Spleen (tissue), 13 donors: ENCODE measurements around the gene SLC5A4. TPM values are rescaled to one million over a fixed set of nuclear protein-coding genes. Genes with fewer than 3 reads are reported as not detected.
"Not testable (repeated sequence)": the region's sequence is repeated elsewhere in the genome, so short reads cannot be mapped to it uniquely, and the experiment has no call there.

Experiments used
- DNase-seq: peaks from one replicate; pipeline ENCODE4 v3.0.0-alpha.2; 2020
- H3K27ac ChIP-seq, 8 donors: fragments of 200-600 bp; sonication (generic) in 7 of 8; 1 replicate in 4 of 8; 2 replicates in 4 of 8; pipeline versions ENCODE4 v1.5.0 to v1.8.0; 2016 to 2021; ENCODE audit warnings: inconsistent platforms in 4 of 8, mild to moderate bottlenecking in 4 of 8, moderate library complexity in 1 of 8
- H3K27me3 ChIP-seq, 7 donors: fragments of 200-600 bp; sonication (generic) in 6 of 7; replicated peaks in 1 of 7; 1 replicate in 4 of 7; 2 replicates in 3 of 7; pipeline versions ENCODE4 v1.5.0 to v1.8.0; 2016 to 2021; ENCODE audit warnings: inconsistent platforms in 3 of 7, mild to moderate bottlenecking in 1 of 7
- H3K36me3 ChIP-seq, 6 donors: fragments of 200-600 bp; sonication (generic) in 5 of 6; 1 replicate in 4 of 6; 2 replicates in 2 of 6; pipeline versions ENCODE4 v1.5.0 to v1.8.0; 2016 to 2021; ENCODE audit warnings: inconsistent platforms in 2 of 6
- H3K4me1 ChIP-seq, 6 donors: fragments of 200-600 bp; sonication (generic) in 5 of 6; 1 replicate in 3 of 6; 2 replicates in 3 of 6; pipeline versions ENCODE4 v1.5.0 to v1.8.0; 2016 to 2021; ENCODE audit warnings: inconsistent platforms in 3 of 6
- H3K4me3 ChIP-seq, 8 donors: fragments of 200-600 bp; sonication (generic) in 7 of 8; 1 replicate in 4 of 8; 2 replicates in 4 of 8; pipeline versions ENCODE4 v1.5.0 to v1.8.0; 2016 to 2021; ENCODE audit warnings: inconsistent platforms in 4 of 8, mild to moderate bottlenecking in 4 of 8, moderate library complexity in 2 of 8
- H3K9me3 ChIP-seq, 8 donors: fragments of 200-600 bp; sonication (generic) in 7 of 8; 1 replicate in 4 of 8; 2 replicates in 4 of 8; pipeline versions ENCODE4 v1.5.0 to v1.8.0; 2016 to 2021; ENCODE audit warnings: inconsistent platforms in 4 of 8
- POLR2A ChIP-seq, 3 donors: fragments of 450-650 bp; IDR thresholded peaks; one replicate each; pipeline ENCODE4 v1.5.1; 2017; ENCODE audit warnings: antibody characterized with exemption in 3 of 3, mild to moderate bottlenecking in 1 of 3
- POLR2AphosphoS5 ChIP-seq, 3 donors: sonication (generic); formaldehyde crosslinking; IDR thresholded peaks; one replicate each; pipeline ENCODE4 v1.5.1; 2017; ENCODE audit warnings: antibody characterized with exemption in 3 of 3
- WGBS, 5 donors: extraction: QIAGEN DNeasy Blood & Tissue Kit in 3 of 5; methylation state at CpG; one replicate each; pipeline versions ENCODE4 v1.1.5 to v1.1.7; 2013 to 2018; 5-methylcytosine and 5-hydroxymethylcytosine counted together
- intact Hi-C: fragments of 100-400 bp; cut with DNase I; formaldehyde crosslinking; loops from one replicate; pipeline ENCODE4 v1.15.0; 2023; ENCODE audit warnings: low total_unique reads
- long read RNA-seq, 2 donors: transcript quantifications; one replicate each; lab custom pipeline, GENCODE V29; 2026
- polyA plus RNA-seq, 3 donors: library from polyadenylated mRNA; stranded (reverse); fragments of 200-250 nt; gene quantifications; one replicate each; pipeline ENCODE4 v1.2.1, GENCODE V29; 2013
- total RNA-seq, 7 donors: library from RNA; depleted of rRNA in 3 of 7; stranded (reverse); fragments of >200 nt in 3 of 7; fragmentation: NEBNext Ultra II Directional in 4 of 7; extraction: Animal tissue kit (Norgen Biotek cat#: 25700) in 4 of 7; gene quantifications; one replicate each; pipeline versions ENCODE4 v1.1.0 to v1.2.1, GENCODE V29; 2016 to 2021
- TF ChIP-seq, protein P1 (sequence below), 11 experiments: fragments of 200-600 bp in 7 of 11; fragments of 450-650 bp in 4 of 11; sonication (generic) in 4 of 11; IDR thresholded peaks in 8 of 11; conservative IDR thresholded peaks in 3 of 11; 1 replicate in 7 of 11; 2 replicates in 4 of 11; pipeline versions ENCODE4 v1.4.0 to v1.8.0; 2016 to 2021; ENCODE audit warnings: antibody characterized with exemption in 11 of 11, inconsistent platforms in 4 of 11, mild to moderate bottlenecking in 1 of 11
- donor health status: healthy with polysubstance abuse.
- donor health status: DM: no; HTN: no; CAD: no; lungs with moderate emphysema.
- donor health status: DM: no; HTN: no; CAD: no.
- donor health status: Bipolar disorder and iron deficiency.
- donor health status: healthy.
- donor health status: DM: no; HTN: no; CAD: no.
- donor health status: DM: yes; HTN: yes; CAD: no.

SLC5A4 gene
- 1 to 10 TPM in 2 of 7 donors, under 1 TPM in 5; 0.20 to 3.6 (median 0.56) TPM for total RNA-seq
- polyA plus RNA-seq: under 1 TPM; 0.03 to 0.48 (median 0.04) TPM
- long read RNA-seq, donor 1: 0 reads
- long read RNA-seq, donor 2: 0 reads

GRCh38 chr22:32255217-32255616 lies at the start of gene SLC5A4:
SLC5A4 (minus strand) TSS chr22:32255347; CDS start chr22:32255329, 18 bp downstream.
- Histone ChIP-seq H3K4me3 (no peak within 1 kb of the TSS), H3K27ac (no peak within 1 kb of the TSS), H3K27me3 (peaks cover 0 to 22% (median 0%) of the 10 kb centered on the region in 7 donors), H3K36me3 (no peaks in the 10 kb centered on the region), H3K9me3 (no peaks in the 10 kb centered on the region), H3K4me1 (no peaks in the 10 kb centered on the region)
- no peak for TF ChIP-seq POLR2A (IDR thresholded peaks at IDR 0.05)
- TF ChIP-seq, protein P1, sequence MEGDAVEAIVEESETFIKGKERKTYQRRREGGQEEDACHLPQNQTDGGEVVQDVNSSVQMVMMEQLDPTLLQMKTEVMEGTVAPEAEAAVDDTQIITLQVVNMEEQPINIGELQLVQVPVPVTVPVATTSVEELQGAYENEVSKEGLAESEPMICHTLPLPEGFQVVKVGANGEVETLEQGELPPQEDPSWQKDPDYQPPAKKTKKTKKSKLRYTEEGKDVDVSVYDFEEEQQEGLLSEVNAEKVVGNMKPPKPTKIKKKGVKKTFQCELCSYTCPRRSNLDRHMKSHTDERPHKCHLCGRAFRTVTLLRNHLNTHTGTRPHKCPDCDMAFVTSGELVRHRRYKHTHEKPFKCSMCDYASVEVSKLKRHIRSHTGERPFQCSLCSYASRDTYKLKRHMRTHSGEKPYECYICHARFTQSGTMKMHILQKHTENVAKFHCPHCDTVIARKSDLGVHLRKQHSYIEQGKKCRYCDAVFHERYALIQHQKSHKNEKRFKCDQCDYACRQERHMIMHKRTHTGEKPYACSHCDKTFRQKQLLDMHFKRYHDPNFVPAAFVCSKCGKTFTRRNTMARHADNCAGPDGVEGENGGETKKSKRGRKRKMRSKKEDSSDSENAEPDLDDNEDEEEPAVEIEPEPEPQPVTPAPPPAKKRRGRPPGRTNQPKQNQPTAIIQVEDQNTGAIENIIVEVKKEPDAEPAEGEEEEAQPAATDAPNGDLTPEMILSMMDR (IDR thresholded peaks at IDR 0.05 in 8 of 11, conservative IDR thresholded peaks at IDR 0.05 in 3 of 11): no peak
- no peak for TF ChIP-seq POLR2AphosphoS5 (IDR thresholded peaks at IDR 0.05)
- intact Hi-C loops: no loop called here
- DNase-seq: no peak
- 74 to 84% (median 82%) methylated on average over 5 of the region's 5 CpGs for WGBS, 5 donors

DNA sequence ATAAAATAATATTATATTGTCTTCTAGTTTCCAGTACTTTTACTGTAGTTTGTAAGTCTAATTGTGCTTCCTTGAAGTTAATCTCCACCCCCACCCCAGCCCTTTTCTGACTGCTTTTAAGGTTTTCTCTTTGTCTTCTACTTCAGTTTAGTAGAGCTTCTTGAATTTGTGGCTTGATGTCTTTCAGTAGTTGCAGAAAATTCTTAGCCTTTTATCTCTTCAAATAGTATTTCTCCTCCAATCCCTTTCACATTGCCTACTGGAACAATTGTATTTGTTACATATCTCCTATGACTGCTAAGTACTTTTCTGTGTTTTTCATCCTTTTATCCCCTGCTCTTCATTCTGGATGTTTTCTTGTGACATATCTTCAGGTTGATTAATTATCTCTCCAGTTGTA lies 38.8 kb upstream of the SLC5A4 start:
- H3K4me3 ChIP-seq, H3K36me3 ChIP-seq, intact Hi-C loops, H3K27me3 ChIP-seq, H3K9me3 ChIP-seq, DNase-seq, H3K27ac ChIP-seq, H3K4me1 ChIP-seq: not testable (repeated sequence)

GRCh38 chr22:32286290-32286840 lies 31.2 kb upstream of the SLC5A4 start:
- intact Hi-C loops: no loop called here
- no peak overlapping the region for H3K27ac ChIP-seq
- WGBS, 5 donors: 79 to 98% (median 91%) methylated on average over 3 of the region's 3 CpGs
- peaks cover 0 to 19% (median 0%) of the 10 kb centered on the region in 7 donors for H3K27me3 ChIP-seq
- H3K4me3 ChIP-seq: no peak overlapping the region
- no peak for DNase-seq
- TF ChIP-seq POLR2AphosphoS5 (IDR thresholded peaks at IDR 0.05) (no peak), POLR2A (IDR thresholded peaks at IDR 0.05) (no peak)
- TF ChIP-seq, protein P1 (IDR thresholded peaks at IDR 0.05 in 8 of 11, conservative IDR thresholded peaks at IDR 0.05 in 3 of 11): no peak
- peaks cover 0 to 4% (median 0%) of the 10 kb centered on the region in 8 donors for H3K9me3 ChIP-seq
- no peaks in the 10 kb centered on the region for H3K4me1 ChIP-seq
- H3K36me3 ChIP-seq: no peaks in the 10 kb centered on the region

DNA sequence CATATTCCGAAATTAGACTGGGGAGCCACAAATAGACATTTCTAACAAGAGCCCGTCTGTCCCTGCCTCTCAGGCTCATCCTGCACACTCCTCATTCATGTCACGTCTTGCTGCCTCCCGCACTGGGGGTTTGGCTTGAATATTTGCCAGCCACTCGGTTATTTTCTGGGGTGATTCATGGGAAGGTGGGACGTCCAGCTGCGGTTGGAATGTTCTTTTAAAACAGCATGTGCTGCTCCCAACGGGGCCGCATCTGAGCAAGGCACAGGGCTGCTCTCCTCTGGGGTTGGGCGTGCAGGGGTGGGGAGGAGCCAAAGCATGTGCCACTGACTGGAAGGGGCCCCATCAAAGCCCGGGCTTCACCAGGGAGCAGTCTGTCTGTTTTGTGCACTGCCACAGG lies 25.9 kb upstream of the SLC5A4 start:
- Histone ChIP-seq H3K27ac (no peak overlapping the region), H3K36me3 (no peaks in the 10 kb centered on the region), H3K4me3 (no peak overlapping the region), H3K4me1 (no peaks in the 10 kb centered on the region), H3K9me3 (peaks cover 0 to 2% (median 0%) of the 10 kb centered on the region in 8 donors), H3K27me3 (peaks cover 0 to 22% (median 0%) of the 10 kb centered on the region in 7 donors)
- 54 to 69% (median 55%) methylated on average over 11 of the region's 11 CpGs for WGBS, 5 donors
- intact Hi-C loops: no loop called here
- no peak for DNase-seq
- TF ChIP-seq POLR2A (IDR thresholded peaks at IDR 0.05) (no peak), POLR2AphosphoS5 (IDR thresholded peaks at IDR 0.05) (no peak)
- TF ChIP-seq, protein P1 (IDR thresholded peaks at IDR 0.05 in 8 of 11, conservative IDR thresholded peaks at IDR 0.05 in 3 of 11): no peak

DNA sequence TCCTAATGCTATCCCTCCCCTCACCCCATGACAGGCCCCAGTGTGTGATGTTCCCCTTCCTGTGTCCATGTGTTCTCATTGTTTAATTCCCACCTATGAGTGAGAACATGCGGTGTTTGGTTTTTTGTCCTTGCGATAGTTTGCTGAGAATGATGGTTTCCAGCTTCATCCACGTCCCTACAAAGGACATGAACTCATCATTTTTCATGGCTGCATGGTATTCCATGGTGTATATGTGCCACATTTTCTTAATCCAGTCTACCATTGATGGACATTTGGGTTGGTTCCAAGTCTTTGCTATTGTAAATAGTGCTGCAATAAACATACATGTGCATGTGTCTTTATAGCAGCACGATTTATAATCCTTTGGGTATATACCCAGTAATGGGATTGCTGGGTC lies 20.2 kb upstream of the SLC5A4 start:
- intact Hi-C loops: not testable (repeated sequence)
- 77 to 99% (median 87%) methylated on average over 3 to 4 of the region's 4 CpGs for WGBS, 5 donors

More for the DNA sequence above, 20.2 kb upstream of the SLC5A4 start:
- not testable (repeated sequence) for DNase-seq, H3K36me3 ChIP-seq, H3K27ac ChIP-seq, H3K9me3 ChIP-seq, H3K4me1 ChIP-seq, H3K4me3 ChIP-seq
- H3K27me3 ChIP-seq: peaks cover 0 to 16% (median 0%) of the 10 kb centered on the region in 7 donors
